Activated CD8-positive, alpha-beta memory T cell treated with anti-CD3 and anti-CD28 coated beads for 1 hour (primary cell): ENCODE results near the gene SORL1.
"Not testable (repeated sequence)": the region's sequence is repeated elsewhere in the genome, so short reads cannot be mapped to it uniquely, and the experiment has no call there.

Source experiments
- DNase-seq, 2 donors: peaks; one replicate each; pipeline ENCODE4 v3.0.0-alpha.2; 2020; ENCODE audit warnings: low read depth in 1 of 2; ENCODE audit errors: extremely low read depth in 1 of 2

Gene SORL1

GRCh38 chr11:121615501-121615900 lies 163.4 kb downstream of the SORL1 start:
- no peak for DNase-seq

- no peak for DNase-seq
Observed at GRCh38 chr11:121618516-121618915, 166.4 kb downstream of the SORL1 start.

- DNase-seq, result no peak
Observed at GRCh38 chr11:121625777-121626506, 173.8 kb downstream of the SORL1 start.

- DNase-seq, result no peak
Observed at GRCh38 chr11:121626507-121626875, 174.4 kb downstream of the SORL1 start.

GRCh38 chr11:121626980-121627379 lies 174.9 kb downstream of the SORL1 start:
- DNase-seq, result no peak

- DNase-seq, result no peak
Observed at GRCh38 chr11:121630041-121630440, 177.9 kb downstream of the SORL1 start.

GRCh38 chr11:121631456-121631855 lies 179.3 kb downstream of the SORL1 start:
- no peak for DNase-seq

GRCh38 chr11:121634273-121634672 lies 182.2 kb downstream of the SORL1 start:
- DNase-seq, result no peak

GRCh38 chr11:121634889-121635288 lies 182.8 kb downstream of the SORL1 start:
- no peak for DNase-seq

- DNase-seq, result no peak
Observed at GRCh38 chr11:121636081-121636799, 184.1 kb downstream of the SORL1 start.

GRCh38 chr11:121636800-121637176 lies 184.7 kb downstream of the SORL1 start:
- DNase-seq, result no peak

GRCh38 chr11:121637587-121637986 lies 185.5 kb downstream of the SORL1 start:
- not testable (repeated sequence) for DNase-seq

- DNase-seq, result no peak
Observed at GRCh38 chr11:121643479-121644186, 191.5 kb downstream of the SORL1 start.

- no peak for DNase-seq
Observed at GRCh38 chr11:121644187-121644512, 192.0 kb downstream of the SORL1 start.

GRCh38 chr11:121645001-121645400 lies 192.9 kb downstream of the SORL1 start:
- DNase-seq, result no peak

GRCh38 chr11:121645596-121645995 lies 193.5 kb downstream of the SORL1 start:
- no peak for DNase-seq

GRCh38 chr11:121648306-121648705 lies 196.2 kb downstream of the SORL1 start:
- DNase-seq, result no peak

- no peak for DNase-seq
Observed at GRCh38 chr11:121649798-121650197, 197.7 kb downstream of the SORL1 start.

GRCh38 chr11:121650351-121651256 lies 198.5 kb downstream of the SORL1 start:
- DNase-seq, result no peak

GRCh38 chr11:121651257-121651605 lies 199.1 kb downstream of the SORL1 start:
- DNase-seq, result no peak

- DNase-seq, result no peak
Observed at GRCh38 chr11:121652971-121653370, 200.9 kb downstream of the SORL1 start.
